ENCODE measurements around the gene SMIM5.

GRCh38 chr17:75631353-75631752, 1.9 kb upstream of the SMIM5 start:
- TF ChIP-seq CTCF (IDR thresholded peaks at IDR 0.05) (no peak), EZH2phosphoT487 (IDR thresholded peaks at IDR 0.05) (no peak), EZH2 (IDR thresholded peaks at IDR 0.05) (no peak)

Measured in neural progenitor cell (in vitro differentiated cells).